Gastroesophageal sphincter (tissue), 4 donors: ENCODE results near the gene ARAP3. TPM values are rescaled to one million over a fixed set of nuclear protein-coding genes. Genes with fewer than 3 reads are reported as not detected.
A peak's percentile ranks its signal among the peaks of the same experiment; 100 is the strongest.

Experiments used
- ATAC-seq: fragments of 150-250 bp; one replicate; pipeline ENCODE4 v1.9.1; 2016; ENCODE audit warnings: mild to moderate bottlenecking, moderate library complexity
- H3K27ac ChIP-seq, 4 donors: fragments of 200-600 bp; sonication (generic) in 3 of 4; 1 replicate in 3 of 4; 2 replicates in 1 of 4; pipeline ENCODE4 v1.5.1; 2016 to 2019
- H3K27me3 ChIP-seq: fragments of 200-600 bp; sonication (generic); one replicate; pipeline ENCODE4 v1.5.1; 2019
- H3K36me3 ChIP-seq, 2 donors: fragments of 200-600 bp; sonication (generic); one replicate each; pipeline ENCODE4 v1.5.1; 2019; ENCODE audit warnings: control low read depth in 1 of 2
- H3K4me1 ChIP-seq, 3 donors: fragments of 200-600 bp; sonication (generic); 1 replicate in 2 of 3; 2 replicates in 1 of 3; pipeline ENCODE4 v1.5.1; 2016 to 2019; ENCODE audit warnings: control low read depth in 2 of 3
- H3K4me3 ChIP-seq, 2 donors: fragments of 200-600 bp; sonication (generic); one replicate each; pipeline ENCODE4 v1.5.1; 2019; ENCODE audit warnings: mild to moderate bottlenecking in 1 of 2, moderate library complexity in 1 of 2
- H3K9me3 ChIP-seq, 3 donors: fragments of 200-600 bp; sonication (generic); one replicate each; pipeline ENCODE4 v1.5.1; 2017 to 2019; ENCODE audit warnings: control low read depth in 2 of 3
- CTCF ChIP-seq, 4 experiments: fragments of 200-600 bp in 2 of 4; fragments of 450-650 bp in 2 of 4; sonication (generic) in 1 of 4; IDR thresholded peaks; one replicate each; pipeline ENCODE4 v1.5.1; 2017 to 2019; ENCODE audit warnings: antibody characterized with exemption in 4 of 4, mild to moderate bottlenecking in 2 of 4, moderate library complexity in 2 of 4
- EP300 ChIP-seq: sonication (generic); formaldehyde crosslinking; IDR thresholded peaks from one replicate; pipeline ENCODE4 v1.6.1; 2017; ENCODE audit warnings: antibody characterized with exemption, mild to moderate bottlenecking
- POLR2A ChIP-seq, 2 donors: fragments of 450-650 bp; IDR thresholded peaks; one replicate each; pipeline ENCODE4 v1.6.1; 2017; ENCODE audit warnings: antibody characterized with exemption in 2 of 2, mild to moderate bottlenecking in 2 of 2, moderate library complexity in 1 of 2
- POLR2AphosphoS5 ChIP-seq: sonication (generic); formaldehyde crosslinking; IDR thresholded peaks from one replicate; pipeline ENCODE4 v1.6.1; 2017; ENCODE audit warnings: antibody characterized with exemption
- WGBS, 2 donors: methylation state at CpG; one replicate each; pipeline ENCODE4 v1.1.5; 2018; ENCODE audit warnings: low coverage in 1 of 2; 5-methylcytosine and 5-hydroxymethylcytosine counted together
- total RNA-seq, 4 donors: library from RNA; depleted of rRNA; stranded (reverse); fragments of >200 nt; gene quantifications; one replicate each; pipeline ENCODE4 v1.1.0, GENCODE V29; 2016

The ARAP3 gene
- total RNA-seq, 4 donors from 2014 or later, result 5.3 to 7.2 (median 6.2) TPM

- Histone ChIP-seq H3K4me3 (peak overlapping the region in 1 of 2 donors; percentile 64), H3K36me3 (no peaks in the 10 kb centered on the region), H3K27me3 (no peaks in the 10 kb centered on the region), H3K4me1 (peaks cover 0 to 28% (median 6%) of the 10 kb centered on the region in 3 donors), H3K27ac (peak overlapping the region in 3 of 4 donors; percentile 76 to 80 (median 77)), H3K9me3 (no peaks in the 10 kb centered on the region)
- peak; percentile 23 for ATAC-seq
- TF ChIP-seq CTCF (IDR thresholded peaks at IDR 0.05) (no peak), POLR2AphosphoS5 (peak; percentile 16)
- WGBS, 2 donors, result 50 to 56% methylated on average over 2 to 3 of the region's 6 CpGs
These were observed 1.3 kb downstream of the ARAP3 start for GRCh38 chr5:141680751-141681201.

GRCh38 chr5:141680178-141680577 is 1.9 kb downstream of the ARAP3 start:
- no peak for TF ChIP-seq EP300
- no peak for TF ChIP-seq POLR2AphosphoS5
- no peak for TF ChIP-seq POLR2A (IDR thresholded peaks at IDR 0.05)
- no peak for TF ChIP-seq CTCF (IDR thresholded peaks at IDR 0.05)
- no peaks in the 10 kb centered on the region for H3K36me3 ChIP-seq
- H3K4me1 ChIP-seq, result peaks cover 0 to 28% (median 6%) of the 10 kb centered on the region in 3 donors
- no peaks in the 10 kb centered on the region for H3K9me3 ChIP-seq
- no CpG with 5 or more reads among the region's 16 CpGs for WGBS, 2 donors
- H3K27me3 ChIP-seq, result no peaks in the 10 kb centered on the region
- H3K27ac ChIP-seq, result peak overlapping the region in 2 of 4 donors; percentile 47 to 77
- ATAC-seq, result no peak
- H3K4me3 ChIP-seq, result peak overlapping the region in 1 of 2 donors; percentile 22

- Histone ChIP-seq H3K4me1 (peaks cover 0 to 24% (median 6%) of the 10 kb centered on the region in 3 donors), H3K4me3 (no peak overlapping the region), H3K27ac (no peak overlapping the region), H3K9me3 (no peaks in the 10 kb centered on the region), H3K27me3 (no peaks in the 10 kb centered on the region), H3K36me3 (peaks cover 0 to 3% of the 10 kb centered on the region in 2 donors)
- no peak for ATAC-seq
- no peak for TF ChIP-seq CTCF (IDR thresholded peaks at IDR 0.05)
- TF ChIP-seq POLR2AphosphoS5, result no peak
- TF ChIP-seq EP300, result no peak
These were observed 4.6 kb downstream of the ARAP3 start for GRCh38 chr5:141677415-141677814.

- no peaks in the 10 kb centered on the region for H3K27me3 ChIP-seq
- no peak overlapping the region for H3K27ac ChIP-seq
- peaks cover 0 to 7% (median 0%) of the 10 kb centered on the region in 3 donors for H3K4me1 ChIP-seq
- 50 to 90% methylated on average over 1 to 4 of the region's 4 CpGs for WGBS, 2 donors
- TF ChIP-seq POLR2A (IDR thresholded peaks at IDR 0.05), result no peak
- TF ChIP-seq EP300, result no peak
- TF ChIP-seq CTCF (IDR thresholded peaks at IDR 0.05), result no peak
- no peak for TF ChIP-seq POLR2AphosphoS5
- H3K9me3 ChIP-seq, result no peaks in the 10 kb centered on the region
- no peak for ATAC-seq
- H3K4me3 ChIP-seq, result no peak overlapping the region
- H3K36me3 ChIP-seq, result peaks cover 0 to 20% of the 10 kb centered on the region in 2 donors
These were observed 6.4 kb downstream of the ARAP3 start for GRCh38 chr5:141675672-141676071.

GRCh38 chr5:141674747-141675146 is 7.3 kb downstream of the ARAP3 start:
- no peaks in the 10 kb centered on the region for H3K4me1 ChIP-seq
- no peaks in the 10 kb centered on the region for H3K9me3 ChIP-seq
- WGBS, 2 donors, result 64 to 67% methylated on average over 4 to 5 of the region's 5 CpGs
- TF ChIP-seq POLR2AphosphoS5 (no peak), EP300 (no peak), CTCF (IDR thresholded peaks at IDR 0.05) (no peak), POLR2A (IDR thresholded peaks at IDR 0.05) (no peak)
- H3K4me3 ChIP-seq, result no peak overlapping the region
- no peak overlapping the region for H3K27ac ChIP-seq
- H3K36me3 ChIP-seq, result peaks cover 0 to 21% of the 10 kb centered on the region in 2 donors
- no peaks in the 10 kb centered on the region for H3K27me3 ChIP-seq
- no peak for ATAC-seq
